IMR-90 (cell line): ENCODE results near the gene WNK1. TPM values are rescaled to one million over a fixed set of nuclear protein-coding genes. Genes with fewer than 3 reads are reported as not detected.

Experiments used
- ATAC-seq: fragments of 200-7000 bp; cut with Tn5 transposase; 2 replicates; pipeline ENCODE4 v1.9.1; 2020; ENCODE audit warnings: low read depth, mild to moderate bottlenecking, moderate library complexity
- BruUV-seq: library from RNA; stranded (reverse); fragments of 400-500 nt; replicated peaks from 2 replicates; lab custom pipeline; 2021; lab: Mats Ljungman, UMichigan
- CTCF ChIA-PET: fragments of 300-600 bp; formaldehyde crosslinking; extraction: SDS; loops from one replicate; lab custom pipeline; 2021; ENCODE audit warnings: antibody characterized with exemption; lab: Yijun Ruan, JAX
- POLR2A ChIA-PET: fragments of 300-600 bp; sonication (Branson Sonifier 250); formaldehyde crosslinking; loops from one replicate; lab custom pipeline; 2022; ENCODE audit warnings: antibody characterized with exemption; ENCODE audit not compliant: unreplicated experiment; lab: Charles Lee
- DNase-seq: peaks from one replicate; pipeline ENCODE4 v3.0.0; 2013
- H2AFZ ChIP-seq: replicated peaks from 2 replicates; pipeline ENCODE3; 2013; ENCODE audit warnings: low read length, mild to moderate bottlenecking; ENCODE audit not compliant: poor library complexity
- H2AK5ac ChIP-seq: 2 replicates; pipeline ENCODE4 v1.6.1; 2013; ENCODE audit warnings: low read depth, low read length, inconsistent platforms
- H2AK9ac ChIP-seq: replicated peaks from 2 replicates; pipeline ENCODE3; 2013; ENCODE audit warnings: mild to moderate bottlenecking, low read depth, low read length, moderate library complexity; ENCODE audit not compliant: poor library complexity
- H2BK120ac ChIP-seq: 2 replicates; pipeline ENCODE4 v1.6.1; 2013; ENCODE audit warnings: low read depth, low read length, inconsistent platforms
- H2BK15ac ChIP-seq: 3 replicates; pipeline ENCODE4 v1.6.1; 2013; ENCODE audit warnings: low read depth, low read length, inconsistent platforms
- H2BK20ac ChIP-seq: 2 replicates; pipeline ENCODE4 v1.6.1; 2013; ENCODE audit warnings: low read depth, mild to moderate bottlenecking, inconsistent platforms, low read length, moderate library complexity
- H2BK5ac ChIP-seq: 2 replicates; pipeline ENCODE4 v1.6.1; 2013; ENCODE audit warnings: mild to moderate bottlenecking, low read depth, low read length, inconsistent platforms; ENCODE audit not compliant: poor library complexity, severe bottlenecking
- H3K14ac ChIP-seq: replicated peaks from 2 replicates; pipeline ENCODE4 v1.6.1; 2013; ENCODE audit warnings: low read depth, low read length, inconsistent platforms
- H3K18ac ChIP-seq: 2 replicates; pipeline ENCODE4 v1.6.1; 2013; ENCODE audit warnings: low read depth, low read length, control low read depth
- H3K23ac ChIP-seq: 2 replicates; pipeline ENCODE4 v1.6.1; 2013; ENCODE audit warnings: low read depth, low read length, inconsistent platforms
- H3K27ac ChIP-seq: 2 replicates; pipeline ENCODE4 v1.5.1; 2013; ENCODE audit warnings: mild to moderate bottlenecking, control low read depth, low read length; ENCODE audit not compliant: insufficient read depth
- H3K27me3 ChIP-seq: 2 replicates; pipeline ENCODE4 v1.6.1; 2013; ENCODE audit warnings: low read length; ENCODE audit not compliant: control insufficient read depth, insufficient read depth
- H3K36me3 ChIP-seq: 2 replicates; pipeline ENCODE4 v1.6.1; 2013; ENCODE audit warnings: low read length, mixed read lengths; ENCODE audit not compliant: control insufficient read depth, insufficient read depth
- H3K4ac ChIP-seq: 2 replicates; pipeline ENCODE4 v1.6.1; 2013; ENCODE audit warnings: low read depth, low read length, inconsistent platforms
- H3K4me1 ChIP-seq: 2 replicates; pipeline ENCODE4 v1.6.1; 2013; ENCODE audit warnings: low read length, mixed read lengths; ENCODE audit not compliant: control insufficient read depth, insufficient read depth
- H3K4me2 ChIP-seq: 2 replicates; pipeline ENCODE4 v1.6.1; 2013; ENCODE audit warnings: low read depth, mild to moderate bottlenecking, control low read depth, low read length, moderate library complexity
- H3K4me3 ChIP-seq: 2 replicates; pipeline ENCODE4 v1.5.1; 2013; ENCODE audit warnings: low read depth, mild to moderate bottlenecking, control low read depth, low read length, moderate library complexity; ENCODE audit not compliant: insufficient read depth
- H3K56ac ChIP-seq: 2 replicates; pipeline ENCODE4 v1.6.1; 2013; ENCODE audit warnings: low read length, inconsistent platforms; ENCODE audit not compliant: insufficient read depth; ENCODE audit errors: extremely low read depth
- H3K79me1 ChIP-seq, 2 experiments: 2 replicates each; pipeline ENCODE4 v1.6.1; 2013; ENCODE audit warnings: low read length in 2 of 2, inconsistent platforms in 1 of 2, low read depth in 1 of 2
- H3K9ac ChIP-seq: 2 replicates; pipeline ENCODE4 v1.6.1; 2013; ENCODE audit warnings: low read depth, low read length, control low read depth
- H3K9me1 ChIP-seq: 2 replicates; pipeline ENCODE4 v1.6.1; 2013; ENCODE audit warnings: low read length, inconsistent platforms; ENCODE audit not compliant: insufficient read depth
- H3K9me3 ChIP-seq: 2 replicates; pipeline ENCODE4 v1.6.1; 2013; ENCODE audit warnings: low read length; ENCODE audit not compliant: control insufficient read depth, insufficient read depth
- H4K20me1 ChIP-seq: 2 replicates; pipeline ENCODE4 v1.6.1; 2013; ENCODE audit warnings: low read length, inconsistent platforms; ENCODE audit not compliant: insufficient read depth
- H4K5ac ChIP-seq: 2 replicates; pipeline ENCODE4 v1.6.1; 2013; ENCODE audit warnings: mild to moderate bottlenecking, low read depth, low read length, control low read depth
- H4K8ac ChIP-seq, 2 experiments: 2 replicates each; pipeline ENCODE4 v1.6.1; 2013; ENCODE audit warnings: low read depth in 2 of 2, low read length in 2 of 2, control low read depth in 1 of 2, inconsistent platforms in 1 of 2
- H4K91ac ChIP-seq: 2 replicates; pipeline ENCODE4 v1.6.1; 2013; ENCODE audit warnings: low read depth, low read length, inconsistent platforms; ENCODE audit not compliant: insufficient read depth
- BHLHE40 ChIP-seq: fragments of 150-350 bp; IDR thresholded peaks from 2 replicates; pipeline ENCODE4 v1.6.1; 2016; ENCODE audit warnings: mild to moderate bottlenecking, low read depth, low read length
- CEBPB ChIP-seq: IDR thresholded peaks from 2 replicates; pipeline ENCODE4 v1.6.1; 2012; ENCODE audit warnings: low read depth, low read length, improper control_type of control experiment
- CHD1 ChIP-seq: IDR thresholded peaks from 2 replicates; pipeline ENCODE4 v1.6.1; 2012; ENCODE audit warnings: low read depth, low read length, improper control_type of control experiment
- CTCF ChIP-seq: conservative IDR thresholded peaks from 2 replicates; pipeline ENCODE4 v1.5.1; 2012; ENCODE audit warnings: mild to moderate bottlenecking, low read depth, low read length, improper control_type of control experiment
- ELK1 ChIP-seq: fragments of 150-350 bp; IDR thresholded peaks from 2 replicates; pipeline ENCODE4 v1.6.1; 2016; ENCODE audit warnings: low read depth, mild to moderate bottlenecking, low read length, moderate library complexity, borderline replicate concordance
- FOS ChIP-seq: fragments of 150-350 bp; IDR thresholded peaks from 2 replicates; pipeline ENCODE4 v1.6.1; 2016; ENCODE audit warnings: low read depth, low read length
- MAFK ChIP-seq: IDR thresholded peaks from 2 replicates; pipeline ENCODE4 v1.6.1; 2012; ENCODE audit warnings: low read depth, low read length, improper control_type of control experiment
- MAZ ChIP-seq: IDR thresholded peaks from 2 replicates; pipeline ENCODE4 v1.6.1; 2012; ENCODE audit warnings: low read depth, mild to moderate bottlenecking, low read length, improper control_type of control experiment, moderate library complexity, borderline replicate concordance
- MXI1 ChIP-seq: IDR thresholded peaks from 2 replicates; pipeline ENCODE4 v1.6.1; 2012; ENCODE audit warnings: low read depth, mild to moderate bottlenecking, low read length, moderate library complexity, borderline replicate concordance
- NFE2L2 ChIP-seq: fragments of 150-350 bp; IDR thresholded peaks from 2 replicates; pipeline ENCODE4 v1.6.1; 2016; ENCODE audit warnings: low read depth, mild to moderate bottlenecking, low read length
- POLR2A ChIP-seq: IDR thresholded peaks from 2 replicates; pipeline ENCODE4 v1.6.1; 2012; ENCODE audit warnings: mild to moderate bottlenecking, low read depth, low read length
- RAD21 ChIP-seq: IDR thresholded peaks from 2 replicates; pipeline ENCODE4 v1.6.1; 2012; ENCODE audit warnings: low read length, improper control_type of control experiment
- RCOR1 ChIP-seq: IDR thresholded peaks from 2 replicates; pipeline ENCODE4 v1.6.1; 2012; ENCODE audit warnings: mild to moderate bottlenecking, low read length, improper control_type of control experiment; ENCODE audit not compliant: insufficient replicate concordance
- RFX5 ChIP-seq: IDR thresholded peaks from 2 replicates; pipeline ENCODE4 v1.8.0; 2012; ENCODE audit warnings: low read depth, mild to moderate bottlenecking, low read length, moderate library complexity
- SMC3 ChIP-seq: fragments of 150-350 bp; IDR thresholded peaks from 2 replicates; pipeline ENCODE4 v1.6.1; 2016; ENCODE audit warnings: low read depth, mild to moderate bottlenecking, antibody characterized with exemption, low read length, moderate library complexity
- USF2 ChIP-seq: fragments of 150-350 bp; IDR thresholded peaks from 2 replicates; pipeline ENCODE4 v1.6.1; 2017; ENCODE audit warnings: mild to moderate bottlenecking, antibody characterized with exemption, low read length, low read depth
- dilution Hi-C: fragments of 300-500 bp; cut with HindIII; formaldehyde crosslinking; loops from one replicate; pipeline ENCODE4 v1.14.3; 2018; ENCODE audit warnings: low sequenced_read_pairs; ENCODE audit not compliant: unreplicated experiment
- in situ Hi-C: fragments of 300-500 bp; cut with MboI; formaldehyde crosslinking; loops from 3 replicates; pipeline ENCODE4 v1.14.3; 2019; ENCODE audit warnings: low sequenced_read_pairs, inconsistent platforms, mixed read lengths
- intact Hi-C: fragments of 100-400 bp; cut with micrococcal nuclease; formaldehyde crosslinking; loops from 2 replicates; pipeline ENCODE4 v1.10.0; 2022
- polyA plus RNA-seq, 3 experiments: library from polyadenylated mRNA; depleted of rRNA; stranded (reverse); fragments of >200 nt; gene quantifications; 2 replicates each; pipeline ENCODE4 v1.2.3, GENCODE V29; 2012; ENCODE audit warnings: low replicate concordance in 1 of 3
- total RNA-seq: library from RNA; depleted of rRNA; stranded (reverse); fragments of >200 nt; gene quantifications from 2 replicates; pipeline ENCODE4 v1.2.3, GENCODE V29; 2012

The WNK1 gene
- total and polyA plus RNA-seq, 2 of the 4 experiments (the other 2 are of a cell fraction), result 36.9 to 42.8 TPM

- Histone ChIP-seq H3K4ac (no peak overlapping the region), H3K23ac (no peak overlapping the region), H3K27ac (no peak overlapping the region), H3K9ac (no peak overlapping the region), H2AK5ac (no peak overlapping the region), H4K8ac (no peak overlapping the region), H3K79me1 (no peaks in the 10 kb centered on the region), H2BK15ac (no peak overlapping the region), H2BK120ac (no peak overlapping the region), H3K56ac (no peak overlapping the region), H2AFZ (no peak overlapping the region), H2BK20ac (no peak overlapping the region), H4K20me1 (no peaks in the 10 kb centered on the region), H4K5ac (no peak overlapping the region), H3K36me3 (no peaks in the 10 kb centered on the region), H3K27me3 (peaks cover 1% of the 10 kb centered on the region), H3K4me2 (no peak overlapping the region), H4K91ac (no peak overlapping the region), H3K18ac (no peak overlapping the region), H3K14ac (no peak overlapping the region), H3K4me3 (no peak overlapping the region), H3K9me3 (no peaks in the 10 kb centered on the region), H3K9me1 (no peaks in the 10 kb centered on the region), H2BK5ac (no peak overlapping the region), H2AK9ac (no peak overlapping the region), H3K4me1 (no peaks in the 10 kb centered on the region)
- POLR2A ChIA-PET, result no interaction called here
- dilution Hi-C loops, result no loop called here
- BruUV-seq, result no TSS peak
- ATAC-seq (no peak), DNase-seq (no peak)
- no peak for TF ChIP-seq MXI1
- TF ChIP-seq MAFK, result no peak
- no peak for TF ChIP-seq SMC3
- no peak for TF ChIP-seq RFX5
- no peak for TF ChIP-seq CEBPB
- TF ChIP-seq MAZ, result no peak
- TF ChIP-seq FOS, result no peak
- no peak for TF ChIP-seq CHD1
- no peak for TF ChIP-seq RAD21
- TF ChIP-seq CTCF, result no peak
- no peak for TF ChIP-seq BHLHE40
- no peak for TF ChIP-seq RCOR1
- TF ChIP-seq ELK1, result no peak
- TF ChIP-seq USF2, result no peak
- TF ChIP-seq NFE2L2, result no peak
- no peak for TF ChIP-seq POLR2A
- CTCF ChIA-PET, result no interaction called here
- in situ Hi-C loops, result no loop called here
- intact Hi-C loops, result loop anchor here (10.0 kb wide), 1 partner anchor 64 kb away; the partner anchor contains the start of gene NINJ2
These were observed 23.2 kb upstream of the WNK1 start for GRCh38 chr12:729221-729620.
